Thoracic aorta (tissue), 2 donors: Measurements from ENCODE around the gene FNDC8. TPM values are rescaled to one million over a fixed set of nuclear protein-coding genes. Genes with fewer than 3 reads are reported as not detected.
"Not testable (repeated sequence)": the region's sequence is repeated elsewhere in the genome, so short reads cannot be mapped to it uniquely, and the experiment has no call there.

Experiments
- ATAC-seq: fragments of 150-250 bp; one replicate; pipeline ENCODE4 v1.8.0; 2017; ENCODE audit warnings: low read depth; ENCODE audit not compliant: insufficient number of reproducible peaks, low FRiP score
- DNase-seq: peaks from one replicate; pipeline ENCODE4 v3.0.0-alpha.2; 2020; ENCODE audit warnings: low spot score
- H3K27ac ChIP-seq, 2 donors: fragments of 200-600 bp; sonication (generic); 1 replicate in 1 of 2; 2 replicates in 1 of 2; pipeline ENCODE4 v1.5.1; 2016; ENCODE audit warnings: mild to moderate bottlenecking in 2 of 2, moderate library complexity in 2 of 2
- H3K27me3 ChIP-seq: fragments of 200-600 bp; sonication (generic); replicated peaks from 2 replicates; pipeline ENCODE4 v1.6.0; 2016; ENCODE audit warnings: mild to moderate bottlenecking; ENCODE audit not compliant: insufficient read depth
- H3K36me3 ChIP-seq: fragments of 200-600 bp; sonication (generic); one replicate; pipeline ENCODE4 v1.5.1; 2016
- H3K4me1 ChIP-seq, 2 donors: fragments of 200-600 bp; sonication (generic); 1 replicate in 1 of 2; 2 replicates in 1 of 2; pipeline versions ENCODE4 v1.5.1 to v1.6.0; 2016; ENCODE audit warnings: low read depth in 2 of 2, mild to moderate bottlenecking in 1 of 2; ENCODE audit not compliant: control insufficient read depth in 1 of 2
- H3K4me3 ChIP-seq: fragments of 200-600 bp; sonication (generic); 2 replicates; pipeline ENCODE4 v1.5.1; 2016; ENCODE audit warnings: mild to moderate bottlenecking
- H3K9me3 ChIP-seq: fragments of 200-600 bp; sonication (generic); 2 replicates; pipeline ENCODE4 v1.5.1; 2016
- CTCF ChIP-seq: fragments of 200-600 bp; sonication (generic); IDR thresholded peaks from one replicate; pipeline ENCODE4 v1.5.1; 2019; ENCODE audit warnings: antibody characterized with exemption
- total RNA-seq, 2 donors: library from RNA; depleted of rRNA; stranded (reverse); fragments of >200 nt; gene quantifications; one replicate each; pipeline versions ENCODE4 v1.1.0 to v1.2.3, GENCODE V29; 2016

Gene FNDC8
- total RNA-seq, 2 donors from 2014 or later = not detected

GRCh38 chr17:35170968-35171771 lies 49.8 kb downstream of the FNDC8 start:
- Histone ChIP-seq H3K9me3 (no peaks in the 10 kb centered on the region), H3K27me3 (no peaks in the 10 kb centered on the region), H3K27ac (no peak overlapping the region), H3K4me3 (no peak overlapping the region), H3K4me1 (no peaks in the 10 kb centered on the region), H3K36me3 (no peaks in the 10 kb centered on the region)
- DNase-seq (no peak), ATAC-seq (no peak)
- no peak for TF ChIP-seq CTCF

GRCh38 chr17:35171834-35172233 lies 50.4 kb downstream of the FNDC8 start:
- no peak overlapping the region for H3K27ac ChIP-seq
- H3K4me1 ChIP-seq = no peaks in the 10 kb centered on the region
- ATAC-seq (no peak), DNase-seq (no peak)
- no peaks in the 10 kb centered on the region for H3K36me3 ChIP-seq
- no peaks in the 10 kb centered on the region for H3K9me3 ChIP-seq
- no peak for TF ChIP-seq CTCF
- no peak overlapping the region for H3K4me3 ChIP-seq
- H3K27me3 ChIP-seq = no peaks in the 10 kb centered on the region

GRCh38 chr17:35172321-35172720 lies 50.9 kb downstream of the FNDC8 start:
- not testable (repeated sequence) for H3K27ac ChIP-seq, DNase-seq, H3K4me3 ChIP-seq, H3K27me3 ChIP-seq, ATAC-seq, H3K4me1 ChIP-seq, H3K36me3 ChIP-seq, H3K9me3 ChIP-seq

- H3K4me3 ChIP-seq = no peak overlapping the region
- H3K36me3 ChIP-seq = no peaks in the 10 kb centered on the region
- no peak for DNase-seq
- no peak for TF ChIP-seq CTCF
- H3K27me3 ChIP-seq = no peaks in the 10 kb centered on the region
- H3K27ac ChIP-seq = no peak overlapping the region
- H3K9me3 ChIP-seq = no peaks in the 10 kb centered on the region
- H3K4me1 ChIP-seq = no peaks in the 10 kb centered on the region
- ATAC-seq = no peak
Measured at GRCh38 chr17:35174835-35175334, 53.5 kb downstream of the FNDC8 start.

GRCh38 chr17:35175638-35176415 lies 54.4 kb downstream of the FNDC8 start:
- TF ChIP-seq CTCF = no peak
- H3K27me3 ChIP-seq = no peaks in the 10 kb centered on the region
- no peaks in the 10 kb centered on the region for H3K4me1 ChIP-seq
- H3K36me3 ChIP-seq = no peaks in the 10 kb centered on the region
- DNase-seq (no peak), ATAC-seq (no peak)
- H3K27ac ChIP-seq = no peak overlapping the region
- H3K4me3 ChIP-seq = no peak overlapping the region
- no peaks in the 10 kb centered on the region for H3K9me3 ChIP-seq
